Trophoblast cell (in vitro differentiated cells and primary cell): ENCODE measurements around the gene CPNE2.

ENCODE experiments used
- DNase-seq, 2 donors: peaks; one replicate each; pipeline ENCODE4 v3.0.0-alpha.2; 2016
- H2AFZ ChIP-seq: 2 replicates; pipeline ENCODE4 v1.6.1; 2013; ENCODE audit warnings: low read length, moderate library complexity, mild to moderate bottlenecking; ENCODE audit not compliant: insufficient read depth, poor library complexity
- H2AK5ac ChIP-seq: 2 replicates; pipeline ENCODE4 v1.6.1; 2013; ENCODE audit warnings: mild to moderate bottlenecking, low read length
- H2BK120ac ChIP-seq: 2 replicates; pipeline ENCODE4 v1.6.1; 2013; ENCODE audit warnings: low read length, mild to moderate bottlenecking, moderate library complexity; ENCODE audit not compliant: insufficient read depth, poor library complexity
- H2BK12ac ChIP-seq: 2 replicates; pipeline ENCODE4 v1.6.1; 2013; ENCODE audit warnings: mild to moderate bottlenecking, low read length, moderate library complexity
- H2BK5ac ChIP-seq: 2 replicates; pipeline ENCODE4 v1.6.1; 2013; ENCODE audit warnings: low read length, low read depth, moderate library complexity, mild to moderate bottlenecking; ENCODE audit not compliant: poor library complexity
- H3K14ac ChIP-seq: 2 replicates; pipeline ENCODE4 v1.6.1; 2013; ENCODE audit warnings: mild to moderate bottlenecking, low read length
- H3K18ac ChIP-seq: 2 replicates; pipeline ENCODE4 v1.6.1; 2013; ENCODE audit warnings: mild to moderate bottlenecking, low read length
- H3K23ac ChIP-seq: 2 replicates; pipeline ENCODE4 v1.6.1; 2013; ENCODE audit warnings: low read length
- H3K27ac ChIP-seq: 2 replicates; pipeline ENCODE4 v1.5.1; 2013; ENCODE audit warnings: low read depth, mild to moderate bottlenecking, inconsistent platforms, low read length, moderate library complexity
- H3K27me3 ChIP-seq: 2 replicates; pipeline ENCODE4 v1.6.1; 2013; ENCODE audit warnings: inconsistent platforms, mild to moderate bottlenecking, low read length, moderate library complexity; ENCODE audit not compliant: insufficient read depth
- H3K36me3 ChIP-seq, 2 experiments: 1 replicate in 1 of 2; 2 replicates in 1 of 2; pipeline ENCODE4 v1.6.1; 2013; ENCODE audit warnings: low read length in 2 of 2, mild to moderate bottlenecking in 2 of 2, moderate library complexity in 1 of 2; ENCODE audit not compliant: insufficient read depth in 2 of 2, control insufficient read depth in 1 of 2
- H3K4ac ChIP-seq: 2 replicates; pipeline ENCODE4 v1.6.1; 2013; ENCODE audit warnings: low read depth, mild to moderate bottlenecking, low read length, moderate library complexity
- H3K4me1 ChIP-seq, 2 experiments: 1 replicate in 1 of 2; 2 replicates in 1 of 2; pipeline ENCODE4 v1.6.1; 2013; ENCODE audit warnings: low read length in 2 of 2, mild to moderate bottlenecking in 2 of 2, moderate library complexity in 1 of 2; ENCODE audit not compliant: insufficient read depth in 2 of 2, control insufficient read depth in 1 of 2
- H3K4me2 ChIP-seq: 2 replicates; pipeline ENCODE4 v1.6.1; 2013; ENCODE audit warnings: inconsistent platforms, mild to moderate bottlenecking, low read length, moderate library complexity
- H3K4me3 ChIP-seq: 2 replicates; pipeline ENCODE4 v1.5.1; 2013; ENCODE audit warnings: mild to moderate bottlenecking, low read depth, low read length, inconsistent platforms
- H3K79me1 ChIP-seq: one replicate; pipeline ENCODE4 v1.6.1; 2013; ENCODE audit warnings: low read length
- H3K79me2 ChIP-seq: 2 replicates; pipeline ENCODE4 v1.6.1; 2013; ENCODE audit warnings: low read length, mild to moderate bottlenecking; ENCODE audit not compliant: control insufficient read depth, insufficient read depth, poor library complexity
- H3K9ac ChIP-seq: 2 replicates; pipeline ENCODE4 v1.6.1; 2013; ENCODE audit warnings: mild to moderate bottlenecking, low read length
- H3K9me3 ChIP-seq: 2 replicates; pipeline ENCODE4 v1.6.1; 2013; ENCODE audit warnings: low read depth, mild to moderate bottlenecking, control low read depth, inconsistent platforms, low read length; ENCODE audit not compliant: insufficient read depth
- H4K12ac ChIP-seq: 2 replicates; pipeline ENCODE4 v1.6.1; 2013; ENCODE audit warnings: low read depth, mild to moderate bottlenecking, low read length, moderate library complexity
- H4K8ac ChIP-seq: 2 replicates; pipeline ENCODE4 v1.6.1; 2013; ENCODE audit warnings: low read depth, mild to moderate bottlenecking, low read length, moderate library complexity
- H4K91ac ChIP-seq: one replicate; pipeline ENCODE4 v1.6.1; 2013; ENCODE audit warnings: low read depth, mild to moderate bottlenecking, low read length, moderate library complexity
- WGBS: extraction: QIAGEN DNeasy Blood & Tissue Kit; methylation state at CpG from one replicate; pipeline ENCODE4 v1.1.7; 2013; ENCODE audit warnings: missing lambda C conversion rate; ENCODE audit not compliant: insufficient read length, insufficient coverage; ENCODE audit errors: extremely low coverage; 5-methylcytosine and 5-hydroxymethylcytosine counted together

The CPNE2 gene

DNA sequence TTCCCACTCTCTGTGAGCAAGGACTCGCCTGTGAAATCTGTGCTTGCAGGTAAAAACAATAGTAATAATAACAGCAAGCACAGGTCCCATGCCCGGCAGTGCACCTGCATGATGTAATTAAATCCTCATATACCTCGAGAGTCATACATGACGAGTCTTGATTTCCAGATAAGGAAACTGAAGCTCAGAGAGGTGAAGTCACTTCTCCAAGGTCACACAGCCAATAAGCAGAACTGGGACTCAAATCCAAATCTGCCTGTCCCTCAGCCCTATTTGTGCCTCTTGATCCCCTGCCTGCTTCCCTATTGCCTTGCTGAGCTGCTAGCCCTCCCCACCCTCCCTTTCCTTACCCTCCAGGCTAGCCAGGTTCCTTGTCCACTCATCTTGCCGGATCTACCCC lies 38.0 kb upstream of the CPNE2 start:
- Histone ChIP-seq H3K9me3 (peaks cover 1% of the 10 kb centered on the region), H3K9ac (no peak overlapping the region), H3K36me3 (no peaks in the 10 kb centered on the region), H3K4ac (no peak overlapping the region), H3K27ac (no peak overlapping the region), H2BK12ac (no peak overlapping the region), H2BK5ac (no peak overlapping the region), H3K79me1 (no peaks in the 10 kb centered on the region), H3K4me3 (no peak overlapping the region), H3K4me2 (no peak overlapping the region), H2BK120ac (no peak overlapping the region), H3K4me1 (no peaks in the 10 kb centered on the region), H3K18ac (no peak overlapping the region), H3K14ac (no peak overlapping the region), H2AK5ac (no peak overlapping the region), H2AFZ (no peak overlapping the region), H4K8ac (no peak overlapping the region), H4K91ac (no peak overlapping the region), H3K79me2 (no peaks in the 10 kb centered on the region), H3K27me3 (no peaks in the 10 kb centered on the region), H3K23ac (no peak overlapping the region), H4K12ac (no peak overlapping the region)
- peak; percentile 22 to 81 for DNase-seq
- WGBS: no CpG with 5 or more reads among the region's 5 CpGs

DNA sequence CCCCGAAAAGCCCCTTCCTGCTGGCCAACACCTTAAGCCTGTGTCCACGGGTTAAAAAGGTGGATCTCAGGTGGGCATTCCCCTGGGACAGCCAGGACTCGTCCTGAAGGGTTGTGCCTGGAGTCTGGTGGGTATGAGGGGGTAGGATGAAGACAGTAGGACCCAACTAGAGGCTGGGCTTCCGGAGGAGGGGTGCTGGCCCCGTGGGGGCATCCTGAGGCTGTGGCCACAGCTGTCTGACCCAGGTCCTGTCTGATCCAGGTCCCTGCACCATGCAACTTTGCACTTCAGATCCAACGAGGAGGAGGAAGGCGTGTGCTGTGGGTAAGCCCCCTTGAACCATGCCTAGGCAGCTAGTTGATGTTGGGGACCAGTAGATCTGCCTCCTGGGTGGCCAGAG lies 37.6 kb upstream of the CPNE2 start:
- Histone ChIP-seq H4K12ac (no peak overlapping the region), H4K91ac (no peak overlapping the region), H3K18ac (no peak overlapping the region), H2AFZ (no peak overlapping the region), H3K14ac (no peak overlapping the region), H2BK120ac (no peak overlapping the region), H3K9me3 (peaks cover 1% of the 10 kb centered on the region), H3K9ac (no peak overlapping the region), H3K23ac (no peak overlapping the region), H4K8ac (no peak overlapping the region), H2BK12ac (no peak overlapping the region), H3K36me3 (no peaks in the 10 kb centered on the region), H3K79me2 (no peaks in the 10 kb centered on the region), H3K79me1 (no peaks in the 10 kb centered on the region), H2BK5ac (no peak overlapping the region), H2AK5ac (no peak overlapping the region), H3K27me3 (no peaks in the 10 kb centered on the region), H3K4ac (no peak overlapping the region), H3K4me3 (no peak overlapping the region), H3K4me2 (no peak overlapping the region), H3K27ac (no peak overlapping the region), H3K4me1 (no peaks in the 10 kb centered on the region)
- WGBS: no CpG with 5 or more reads among the region's 7 CpGs
- no peak for DNase-seq

DNA sequence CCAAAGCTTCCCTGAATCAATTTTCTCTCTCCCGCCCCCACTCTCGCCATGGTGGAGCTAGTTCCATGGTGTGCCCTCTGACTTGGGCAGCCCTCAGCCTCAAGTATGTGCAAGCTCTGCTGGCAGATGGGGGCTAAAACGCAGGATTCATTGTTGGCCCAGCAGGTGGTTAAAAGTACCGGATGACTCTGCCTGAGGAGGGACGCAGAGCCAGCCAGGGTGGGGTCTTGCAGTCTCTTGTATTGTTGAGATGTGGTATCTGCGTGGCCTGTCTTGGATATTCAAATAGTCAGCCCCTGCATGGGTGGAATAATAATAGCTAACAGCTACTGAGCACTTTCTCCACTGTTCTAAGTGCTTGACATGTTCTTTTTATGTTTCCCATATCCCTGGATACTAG lies 36.7 kb upstream of the CPNE2 start:
- Histone ChIP-seq H2BK5ac (no peak overlapping the region), H3K18ac (no peak overlapping the region), H3K36me3 (no peaks in the 10 kb centered on the region), H3K27ac (no peak overlapping the region), H3K9ac (no peak overlapping the region), H2BK120ac (no peak overlapping the region), H4K12ac (no peak overlapping the region), H2BK12ac (no peak overlapping the region), H3K4me2 (no peak overlapping the region), H4K91ac (no peak overlapping the region), H3K27me3 (no peaks in the 10 kb centered on the region), H3K23ac (no peak overlapping the region), H3K4me1 (peaks cover under 1 to 1% of the 10 kb centered on the region in 2 experiments), H3K14ac (no peak overlapping the region), H3K79me2 (no peaks in the 10 kb centered on the region), H3K9me3 (peaks cover 4% of the 10 kb centered on the region), H3K4ac (no peak overlapping the region), H3K79me1 (no peaks in the 10 kb centered on the region), H4K8ac (no peak overlapping the region), H2AFZ (no peak overlapping the region), H3K4me3 (no peak overlapping the region), H2AK5ac (no peak overlapping the region)
- DNase-seq: no peak
- WGBS: no CpG with 5 or more reads among the region's 6 CpGs

DNA sequence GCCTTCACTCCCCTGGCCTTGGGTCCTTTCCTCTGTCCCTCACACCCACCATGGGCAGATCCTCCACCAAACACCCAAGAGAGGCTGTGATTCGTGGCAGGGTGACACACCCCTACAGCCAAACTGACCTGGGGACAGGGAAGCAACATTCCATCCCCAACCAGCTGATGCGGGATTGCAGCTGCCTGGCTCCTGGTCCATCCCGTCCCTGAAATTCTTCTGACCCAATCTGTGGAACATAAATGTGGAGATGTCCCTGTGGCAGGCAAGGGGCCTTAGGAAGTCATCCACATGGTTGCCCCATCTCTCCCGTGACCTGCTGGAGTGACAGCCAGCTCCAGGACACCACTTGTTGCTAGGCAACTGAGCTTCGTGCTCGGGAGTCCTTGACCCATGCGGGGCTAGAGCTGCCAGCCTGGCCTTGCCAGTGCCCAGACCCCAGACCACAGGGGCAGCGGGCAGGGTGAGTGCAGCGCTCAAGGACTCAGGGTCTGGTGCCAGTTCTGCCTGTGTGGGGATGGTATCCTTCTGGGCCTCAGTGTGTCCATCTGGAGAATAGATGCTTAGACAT lies 34.0 kb upstream of the CPNE2 start:
- Histone ChIP-seq H2BK120ac (no peak overlapping the region), H3K18ac (no peak overlapping the region), H2AK5ac (no peak overlapping the region), H2AFZ (no peak overlapping the region), H4K8ac (no peak overlapping the region), H3K79me1 (peaks cover 3% of the 10 kb centered on the region), H3K27ac (no peak overlapping the region), H2BK12ac (no peak overlapping the region), H3K14ac (no peak overlapping the region), H3K23ac (no peak overlapping the region), H3K4me1 (peaks cover 11 to 15% of the 10 kb centered on the region in 2 experiments), H3K9me3 (peaks cover 2% of the 10 kb centered on the region), H3K36me3 (no peaks in the 10 kb centered on the region), H3K79me2 (no peaks in the 10 kb centered on the region), H3K4me3 (no peak overlapping the region), H3K9ac (no peak overlapping the region), H2BK5ac (no peak overlapping the region), H3K27me3 (no peaks in the 10 kb centered on the region), H3K4me2 (no peak overlapping the region), H4K12ac (no peak overlapping the region), H4K91ac (no peak overlapping the region), H3K4ac (no peak overlapping the region)
- peak; percentile 16 to 59 for DNase-seq
- no CpG with 5 or more reads among the region's 9 CpGs for WGBS
